HG03025 (cell line): Measurements from ENCODE around the gene FBXO15.

Experiments used
- ATAC-seq: cut with Tn5 transposase; IDR thresholded peaks from one replicate; pipeline ENCODE4 v1.9.1; 2021; ENCODE audit warnings: mild to moderate bottlenecking, moderate library complexity; ENCODE audit not compliant: unreplicated experiment, low FRiP score

The FBXO15 gene

DNA sequence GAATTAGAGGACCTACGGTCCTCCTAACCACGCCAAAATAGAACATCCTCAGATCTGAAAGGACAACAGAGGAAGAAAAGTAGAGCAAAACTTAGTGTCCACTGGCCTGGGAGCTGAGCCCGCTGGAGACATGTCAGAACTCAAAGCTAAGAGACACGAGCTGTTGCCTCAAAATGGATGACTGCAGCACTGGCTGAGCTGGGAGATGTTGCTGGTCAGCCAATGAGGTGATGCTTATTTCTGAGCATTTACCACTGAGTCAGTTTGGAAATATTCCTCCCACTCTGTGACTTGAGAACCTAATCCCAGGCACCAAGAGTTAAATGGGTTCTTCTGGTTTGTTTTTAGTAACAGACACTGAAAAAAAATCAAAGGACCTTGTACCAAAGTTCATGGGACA is 32.6 kb downstream of the FBXO15 start:
- no peak for ATAC-seq

DNA sequence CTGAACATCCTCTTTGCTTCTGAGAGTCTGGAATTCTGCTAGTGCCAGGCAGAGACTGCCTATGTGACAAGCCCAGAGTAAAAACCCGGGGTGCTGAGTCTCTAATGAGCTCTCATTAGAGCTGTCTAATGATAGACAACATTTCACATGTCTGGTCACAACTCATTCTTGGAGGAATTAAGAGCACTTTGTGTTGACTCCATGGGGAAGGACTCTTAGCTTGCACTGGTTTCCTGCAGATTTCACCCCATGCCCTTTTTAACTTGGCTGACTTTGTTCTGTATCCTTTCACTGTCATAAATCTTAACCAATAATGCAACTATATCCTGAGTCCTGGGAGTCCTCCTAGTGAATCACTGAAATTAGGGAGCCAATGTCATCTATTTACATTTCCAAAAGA is 33.5 kb downstream of the FBXO15 start:
- ATAC-seq: no peak

DNA sequence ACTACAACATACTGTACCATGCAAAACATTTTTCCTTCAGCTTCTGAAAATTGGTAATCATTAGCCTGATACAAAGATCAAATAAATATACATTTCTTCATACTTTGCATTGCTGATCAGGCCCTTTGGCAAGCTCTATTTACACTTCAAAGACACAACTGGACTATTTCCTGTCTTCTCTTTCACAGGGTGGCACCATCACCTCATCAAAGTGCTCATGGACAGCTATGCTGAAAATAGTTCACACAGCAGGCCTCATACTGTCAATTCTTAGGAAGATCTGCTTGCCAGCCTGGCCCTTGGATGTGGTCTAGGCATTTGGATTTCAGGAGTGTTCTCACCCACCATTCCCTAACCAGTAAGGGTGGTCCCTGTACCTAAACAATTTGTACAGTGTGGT is 33.9 kb downstream of the FBXO15 start:
- no peak for ATAC-seq

GRCh38 chr18:74110976-74111375 is 36.7 kb downstream of the FBXO15 start:
- ATAC-seq: no peak

GRCh38 chr18:74110149-74110548 is 37.5 kb downstream of the FBXO15 start:
- no peak for ATAC-seq

DNA sequence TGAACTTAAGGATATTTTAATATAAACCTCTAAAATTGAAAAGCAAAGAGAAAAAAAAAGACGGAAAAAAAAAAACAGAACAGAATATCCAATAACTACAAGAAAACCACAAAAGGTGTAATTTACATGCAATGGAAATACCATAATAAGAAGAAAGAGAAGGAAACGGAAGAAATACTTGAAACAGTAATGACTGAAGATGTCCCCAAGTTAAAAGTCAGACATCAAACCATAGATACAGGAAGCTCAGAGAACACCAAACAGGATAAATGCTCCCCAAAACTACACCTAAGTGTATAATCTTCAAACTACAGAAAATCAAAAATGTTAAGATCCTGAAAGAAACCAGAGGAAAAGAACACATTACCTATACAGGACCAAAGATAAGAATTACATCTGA is 39.2 kb downstream of the FBXO15 start:
- ATAC-seq: no peak

DNA sequence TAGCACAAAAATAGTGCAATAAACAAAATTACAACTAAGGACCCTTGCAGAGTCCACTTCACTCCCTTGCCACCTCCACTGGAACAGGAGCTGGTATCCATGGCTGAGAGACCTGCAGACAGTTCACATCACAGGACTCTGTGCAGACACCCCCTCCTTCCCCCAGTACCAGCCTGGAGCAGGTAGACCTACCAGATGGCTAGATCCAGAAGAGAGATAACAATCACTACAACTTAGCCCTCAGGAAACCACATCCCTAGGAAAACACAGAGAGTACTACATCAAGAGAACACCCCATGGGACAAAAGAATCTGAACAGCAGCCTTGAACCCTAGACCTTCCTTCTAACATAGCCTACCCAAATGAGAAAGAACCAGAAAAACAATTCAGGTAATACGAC is 49.8 kb downstream of the FBXO15 start:
- ATAC-seq: no peak

GRCh38 chr18:74092922-74093321 is 54.7 kb downstream of the FBXO15 start:
- no peak for ATAC-seq

GRCh38 chr18:74084184-74084855 is 63.3 kb downstream of the FBXO15 start:
- no peak for ATAC-seq

GRCh38 chr18:74083557-74083952 is 64.1 kb downstream of the FBXO15 start:
- no peak for ATAC-seq

GRCh38 chr18:74082742-74083556 is 64.7 kb downstream of the FBXO15 start:
- no peak for ATAC-seq

DNA sequence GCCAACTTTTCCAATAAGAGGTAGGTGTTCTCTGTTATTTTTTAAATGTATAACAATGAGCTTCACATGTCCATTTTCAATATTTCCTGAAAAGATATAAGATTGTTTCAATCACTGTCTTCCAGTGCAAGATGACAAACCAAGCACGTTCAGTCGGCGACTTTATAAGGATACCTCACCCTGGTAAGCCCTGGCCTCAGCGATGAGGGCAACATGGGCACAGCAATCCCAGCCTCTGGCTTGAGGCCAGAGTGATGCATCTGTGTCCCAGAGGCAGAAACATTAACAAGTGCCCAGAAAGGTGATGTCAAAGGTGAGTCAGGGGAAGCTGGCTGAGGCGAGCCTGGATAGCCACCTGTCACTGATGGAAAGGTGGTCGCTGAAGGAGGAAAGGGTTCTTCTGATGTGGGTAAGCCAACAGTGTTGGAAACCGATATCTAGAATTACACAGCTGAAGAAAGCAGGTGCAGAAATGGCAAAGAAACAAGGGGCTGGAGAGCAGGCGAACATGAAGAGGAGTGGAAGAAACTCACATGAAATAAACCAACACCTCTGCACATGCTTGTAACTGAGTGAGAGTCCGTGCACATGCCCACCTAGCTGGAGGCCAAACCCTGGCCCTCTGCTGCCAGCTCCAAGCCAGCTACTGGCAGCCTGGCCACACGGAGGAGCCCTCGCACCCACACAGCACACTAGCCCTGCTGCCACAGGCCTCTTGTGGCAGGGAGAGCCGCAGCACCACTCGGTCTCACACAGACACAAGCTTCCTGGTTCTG is 65.5 kb downstream of the FBXO15 start:
- ATAC-seq: peak; percentile 65

- ATAC-seq: no peak
Measured at GRCh38 chr18:74078257-74078656, 69.4 kb downstream of the FBXO15 start.

- ATAC-seq: no peak
Measured at GRCh38 chr18:74074668-74075564, 72.7 kb downstream of the FBXO15 start.

DNA sequence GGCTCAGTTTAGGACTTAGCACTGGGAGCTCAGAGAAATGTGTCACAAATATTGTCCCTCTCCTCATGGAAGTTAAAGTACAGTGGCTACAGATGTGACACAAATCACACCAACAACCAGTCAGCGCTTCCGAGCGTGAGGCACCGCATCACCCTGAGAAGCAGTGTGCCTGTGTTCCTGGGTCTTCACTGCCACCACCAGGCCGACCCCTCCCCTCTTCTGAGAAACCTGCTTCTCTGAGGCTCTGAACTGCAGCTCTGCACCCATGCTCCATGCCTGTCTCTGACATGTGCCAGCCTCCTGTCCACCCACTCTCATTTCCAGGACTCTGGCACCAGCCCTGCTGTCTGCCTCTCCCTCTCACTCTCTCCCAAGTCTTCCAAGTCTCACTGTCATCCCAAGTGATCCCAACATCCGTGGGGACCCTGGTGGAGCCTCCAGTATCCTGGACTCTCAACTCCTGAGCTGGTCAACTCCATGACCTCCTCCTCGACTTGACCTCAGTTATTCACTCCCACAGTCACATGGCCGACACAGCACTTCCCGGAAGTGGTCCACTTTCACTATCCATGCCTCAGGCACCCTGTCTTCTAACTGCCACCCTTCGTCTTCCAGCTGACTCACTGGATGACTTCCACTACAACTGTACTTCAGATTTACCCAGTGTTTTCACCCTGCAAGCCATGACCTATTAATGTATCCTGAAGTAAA is 73.5 kb downstream of the FBXO15 start:
- no peak for ATAC-seq

- ATAC-seq: no peak
Measured at GRCh38 chr18:74069178-74070050, 78.2 kb downstream of the FBXO15 start.

DNA sequence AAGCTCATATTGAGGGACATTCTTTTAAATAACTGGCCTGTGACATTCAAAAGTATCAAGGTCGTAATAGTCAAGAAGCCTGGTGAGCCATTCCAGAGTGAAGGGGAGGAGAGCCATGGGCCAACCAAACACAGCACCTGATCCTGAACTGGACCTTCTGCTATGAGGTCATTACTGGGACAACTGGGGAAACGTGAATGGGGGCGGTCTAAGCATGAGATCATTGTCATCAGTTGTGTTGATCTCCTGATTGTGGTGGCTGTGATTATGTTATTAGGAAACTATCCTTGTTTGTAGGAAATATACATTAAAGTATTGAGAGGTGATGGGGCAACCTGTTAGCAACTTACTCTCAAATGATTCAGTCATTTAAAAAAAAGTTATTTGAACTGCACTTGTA is 79.3 kb downstream of the FBXO15 start:
- ATAC-seq: no peak

GRCh38 chr18:74066018-74066417 is 81.6 kb downstream of the FBXO15 start:
- no peak for ATAC-seq

- ATAC-seq: no peak
Measured at GRCh38 chr18:74065366-74065765, 82.3 kb downstream of the FBXO15 start.
